NB4 (cell line): ENCODE measurements around the gene FMN1.

Experiments used
- DNase-seq: peaks from one replicate; pipeline ENCODE4 v3.0.0; 2010; ENCODE audit warnings: low read depth
- H3K4me3 ChIP-seq: one replicate; pipeline ENCODE4 v1.5.1; 2011; ENCODE audit warnings: mild to moderate bottlenecking, low read depth, low read length, moderate library complexity
- MYC ChIP-seq: IDR thresholded peaks from 2 replicates; pipeline ENCODE4 v1.6.1; 2011; ENCODE audit warnings: low read depth, low read length
- POLR2A ChIP-seq: IDR thresholded peaks from 2 replicates; pipeline ENCODE4 v1.6.1; 2011; ENCODE audit warnings: mild to moderate bottlenecking; ENCODE audit not compliant: insufficient read length; ENCODE audit errors: extremely low read depth
- TF ChIP-seq, protein P1 (sequence below): IDR thresholded peaks from 2 replicates; pipeline ENCODE4 v1.6.1; 2011; ENCODE audit warnings: low read depth, low read length
- TF ChIP-seq, protein P2 (sequence below): IDR thresholded peaks from one replicate; pipeline ENCODE4 v1.5.1; 2012; ENCODE audit warnings: low read depth, low read length

Gene FMN1

DNA sequence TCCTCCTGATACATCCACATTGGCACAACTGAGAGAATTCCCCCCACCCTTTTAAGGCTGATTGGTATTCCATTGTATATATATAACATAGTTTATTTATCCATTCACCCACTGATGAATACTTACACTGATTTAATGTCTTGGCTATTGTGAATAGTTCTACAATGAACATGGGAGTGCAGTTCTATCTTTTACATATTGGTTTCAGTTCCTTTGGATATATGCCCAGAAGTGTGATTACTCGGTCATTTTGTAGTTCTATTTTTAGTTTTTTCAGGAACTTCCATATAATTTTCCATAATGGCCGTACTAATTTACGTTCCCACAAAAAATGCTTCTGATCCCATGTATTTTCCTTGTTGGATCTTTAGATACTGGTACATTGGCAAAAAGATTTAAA lies 135.3 kb downstream of the FMN1 start:
- TF ChIP-seq POLR2A: no peak
- no peak for TF ChIP-seq MYC
- TF ChIP-seq, protein P1, sequence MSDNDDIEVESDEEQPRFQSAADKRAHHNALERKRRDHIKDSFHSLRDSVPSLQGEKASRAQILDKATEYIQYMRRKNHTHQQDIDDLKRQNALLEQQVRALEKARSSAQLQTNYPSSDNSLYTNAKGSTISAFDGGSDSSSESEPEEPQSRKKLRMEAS: no peak
- no peak overlapping the region for H3K4me3 ChIP-seq
- no peak for DNase-seq

DNA sequence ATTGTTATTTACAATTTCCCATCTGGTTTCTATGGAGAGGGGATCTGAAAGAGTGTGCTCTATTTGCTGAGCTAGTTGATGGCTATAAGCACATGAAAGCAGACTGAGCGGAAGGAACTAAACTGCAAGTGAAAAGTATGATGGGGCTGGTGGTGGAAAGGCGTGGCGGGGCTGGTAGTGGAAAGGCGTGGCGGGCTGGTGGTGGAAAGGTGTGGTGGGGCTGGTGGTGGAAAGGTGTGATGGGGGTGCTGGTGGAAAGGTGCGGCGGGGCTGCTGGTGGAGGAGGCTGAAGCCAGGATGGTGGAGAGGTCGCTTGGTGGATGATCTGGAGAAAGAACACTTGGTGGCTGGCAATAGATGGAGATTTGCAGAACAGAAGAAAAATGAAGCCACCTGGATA lies 136.7 kb downstream of the FMN1 start:
- DNase-seq: no peak

DNA sequence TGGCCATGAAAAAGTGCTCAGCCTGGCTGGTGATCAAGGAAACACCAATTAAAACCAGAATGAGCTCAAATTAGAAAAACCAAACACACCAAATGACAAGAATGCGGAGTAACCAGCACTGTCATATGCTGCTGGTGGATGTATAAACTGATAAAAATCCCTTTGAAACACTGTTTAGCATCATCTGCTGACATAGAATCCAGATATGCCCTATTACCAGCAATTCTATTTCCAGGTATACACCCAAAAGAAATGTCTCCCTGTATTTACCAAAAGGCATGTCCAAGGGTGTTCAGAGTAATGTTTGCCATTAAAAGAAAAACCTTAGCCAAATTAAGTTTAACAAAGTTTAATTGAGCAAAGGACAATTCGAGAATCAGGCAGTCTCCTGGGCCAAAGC lies 138.6 kb downstream of the FMN1 start:
- TF ChIP-seq POLR2A: no peak
- TF ChIP-seq, protein P2, sequence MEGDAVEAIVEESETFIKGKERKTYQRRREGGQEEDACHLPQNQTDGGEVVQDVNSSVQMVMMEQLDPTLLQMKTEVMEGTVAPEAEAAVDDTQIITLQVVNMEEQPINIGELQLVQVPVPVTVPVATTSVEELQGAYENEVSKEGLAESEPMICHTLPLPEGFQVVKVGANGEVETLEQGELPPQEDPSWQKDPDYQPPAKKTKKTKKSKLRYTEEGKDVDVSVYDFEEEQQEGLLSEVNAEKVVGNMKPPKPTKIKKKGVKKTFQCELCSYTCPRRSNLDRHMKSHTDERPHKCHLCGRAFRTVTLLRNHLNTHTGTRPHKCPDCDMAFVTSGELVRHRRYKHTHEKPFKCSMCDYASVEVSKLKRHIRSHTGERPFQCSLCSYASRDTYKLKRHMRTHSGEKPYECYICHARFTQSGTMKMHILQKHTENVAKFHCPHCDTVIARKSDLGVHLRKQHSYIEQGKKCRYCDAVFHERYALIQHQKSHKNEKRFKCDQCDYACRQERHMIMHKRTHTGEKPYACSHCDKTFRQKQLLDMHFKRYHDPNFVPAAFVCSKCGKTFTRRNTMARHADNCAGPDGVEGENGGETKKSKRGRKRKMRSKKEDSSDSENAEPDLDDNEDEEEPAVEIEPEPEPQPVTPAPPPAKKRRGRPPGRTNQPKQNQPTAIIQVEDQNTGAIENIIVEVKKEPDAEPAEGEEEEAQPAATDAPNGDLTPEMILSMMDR: no peak
- TF ChIP-seq MYC: no peak
- TF ChIP-seq, protein P1: no peak
- no peak overlapping the region for H3K4me3 ChIP-seq
- no peak for DNase-seq

More for the DNA sequence above, 136.7 kb downstream of the FMN1 start:
- no peak overlapping the region for H3K4me3 ChIP-seq
- TF ChIP-seq, protein P2: no peak
- TF ChIP-seq POLR2A (no peak), MYC (no peak)
- TF ChIP-seq, protein P1: no peak

DNA sequence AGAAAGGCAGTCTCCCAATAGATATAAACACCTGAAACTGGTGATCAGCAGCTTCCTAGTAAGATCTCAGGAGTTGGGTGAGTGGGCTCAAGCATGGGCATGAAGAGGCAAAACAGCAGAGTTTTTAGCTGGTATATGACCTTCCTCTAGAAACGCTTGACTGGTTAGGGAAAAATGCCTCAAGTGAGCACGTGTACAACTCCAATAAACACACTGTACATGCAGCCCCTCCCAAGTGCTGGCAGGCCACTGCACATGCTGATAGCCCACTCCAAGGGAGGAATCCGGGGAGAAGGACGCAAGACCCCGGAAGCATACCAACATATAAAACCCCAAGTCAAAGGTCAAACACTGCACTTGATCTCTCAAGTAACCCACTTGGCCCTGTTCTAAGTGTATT lies 143.0 kb downstream of the FMN1 start:
- no peak for TF ChIP-seq MYC
- TF ChIP-seq, protein P1: no peak
- TF ChIP-seq POLR2A: no peak
- TF ChIP-seq, protein P2: no peak
- DNase-seq: no peak
- H3K4me3 ChIP-seq: no peak overlapping the region

DNA sequence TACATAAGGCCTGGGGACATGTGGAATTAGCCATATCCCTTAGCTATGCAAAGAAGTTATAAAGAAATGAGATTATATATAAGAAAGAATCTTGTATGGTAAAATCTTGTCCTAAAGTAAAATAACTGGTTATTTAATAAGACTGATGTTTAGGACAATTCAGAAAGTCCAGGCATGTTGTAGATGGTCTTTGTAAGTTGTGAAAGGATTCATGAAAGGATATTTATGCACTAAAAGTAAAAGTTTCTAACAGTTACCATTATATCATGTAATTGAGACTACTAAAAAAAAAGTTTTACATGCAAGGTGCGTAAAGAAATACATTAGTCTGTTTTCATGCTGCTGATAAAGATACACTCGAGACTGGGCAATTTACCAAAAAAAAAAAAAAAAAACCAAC lies 146.3 kb downstream of the FMN1 start:
- H3K4me3 ChIP-seq: no peak overlapping the region
- peak; percentile 1 for DNase-seq
- TF ChIP-seq, protein P2: no peak
- TF ChIP-seq POLR2A (no peak), MYC (no peak)
- TF ChIP-seq, protein P1: no peak

DNA sequence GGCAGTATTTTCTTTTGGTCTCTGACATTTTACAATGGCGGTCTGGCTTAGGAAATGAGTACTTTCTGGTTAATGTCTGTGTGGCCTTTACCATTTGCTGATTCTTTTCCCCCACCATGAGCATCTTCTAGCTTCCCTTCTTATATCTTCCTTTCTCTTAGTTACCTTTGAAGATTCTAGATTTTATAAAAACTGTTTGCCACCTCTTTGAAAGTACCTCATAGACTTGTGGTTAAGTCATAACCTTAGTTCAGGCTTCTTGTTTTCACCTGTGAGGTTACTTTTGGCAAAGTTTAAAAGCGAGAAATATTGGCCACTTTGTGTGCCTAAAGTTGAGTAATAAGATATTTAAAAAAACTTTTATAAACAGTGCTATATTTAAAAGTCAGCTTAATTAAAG lies 147.4 kb downstream of the FMN1 start:
- no peak overlapping the region for H3K4me3 ChIP-seq
- TF ChIP-seq, protein P2: no peak
- TF ChIP-seq POLR2A (no peak), MYC (no peak)
- TF ChIP-seq, protein P1: no peak
- DNase-seq: no peak
